Ovary (tissue), 3 donors: ENCODE results near the gene FARSB.

Experiments
- POLR2A ChIP-seq: fragments of 450-650 bp; IDR thresholded peaks from one replicate; pipeline ENCODE4 v1.6.1; 2017; ENCODE audit warnings: antibody characterized with exemption, mild to moderate bottlenecking, moderate library complexity
- TF ChIP-seq, protein P1 (sequence below), 3 donors: fragments of 450-650 bp in 2 of 3; fragments of 200-600 bp in 1 of 3; IDR thresholded peaks; one replicate each; pipeline versions ENCODE4 v1.5.1 to v1.8.0; 2016 to 2022; ENCODE audit warnings: antibody characterized with exemption in 3 of 3, mild to moderate bottlenecking in 1 of 3
- donor health status: DM: no; HTN: no; CAD: no.

DNA sequence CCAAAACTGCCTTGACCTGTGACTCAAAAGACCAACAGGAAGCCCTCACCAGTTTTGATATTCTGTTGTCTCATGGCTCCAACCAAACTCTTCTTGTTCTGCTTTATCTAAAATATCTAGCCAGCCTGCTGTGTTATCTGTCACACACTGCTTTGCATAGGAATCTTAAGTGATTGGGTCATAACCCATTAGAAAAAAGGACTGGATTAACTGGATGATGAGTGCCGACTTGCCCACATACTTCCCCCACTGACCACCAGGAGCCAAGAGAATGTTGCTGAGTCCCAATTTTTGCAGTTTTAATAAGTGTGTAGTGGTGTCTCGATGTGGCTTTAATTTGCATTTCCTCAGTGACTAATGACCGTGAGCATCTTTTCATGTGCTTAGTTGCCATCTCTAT, 22.1 kb upstream of the FARSB start:
- TF ChIP-seq, protein P1, sequence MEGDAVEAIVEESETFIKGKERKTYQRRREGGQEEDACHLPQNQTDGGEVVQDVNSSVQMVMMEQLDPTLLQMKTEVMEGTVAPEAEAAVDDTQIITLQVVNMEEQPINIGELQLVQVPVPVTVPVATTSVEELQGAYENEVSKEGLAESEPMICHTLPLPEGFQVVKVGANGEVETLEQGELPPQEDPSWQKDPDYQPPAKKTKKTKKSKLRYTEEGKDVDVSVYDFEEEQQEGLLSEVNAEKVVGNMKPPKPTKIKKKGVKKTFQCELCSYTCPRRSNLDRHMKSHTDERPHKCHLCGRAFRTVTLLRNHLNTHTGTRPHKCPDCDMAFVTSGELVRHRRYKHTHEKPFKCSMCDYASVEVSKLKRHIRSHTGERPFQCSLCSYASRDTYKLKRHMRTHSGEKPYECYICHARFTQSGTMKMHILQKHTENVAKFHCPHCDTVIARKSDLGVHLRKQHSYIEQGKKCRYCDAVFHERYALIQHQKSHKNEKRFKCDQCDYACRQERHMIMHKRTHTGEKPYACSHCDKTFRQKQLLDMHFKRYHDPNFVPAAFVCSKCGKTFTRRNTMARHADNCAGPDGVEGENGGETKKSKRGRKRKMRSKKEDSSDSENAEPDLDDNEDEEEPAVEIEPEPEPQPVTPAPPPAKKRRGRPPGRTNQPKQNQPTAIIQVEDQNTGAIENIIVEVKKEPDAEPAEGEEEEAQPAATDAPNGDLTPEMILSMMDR (IDR thresholded peaks at IDR 0.05), result no peak
- no peak for TF ChIP-seq POLR2A
